HepG2 (cell line): ENCODE data around the gene GNG7. TPM values are rescaled to one million over a fixed set of nuclear protein-coding genes. Genes with fewer than 3 reads are reported as not detected.

Experiments
- EED ChIP-seq: sonication (generic); formaldehyde crosslinking; IDR thresholded peaks from 2 replicates; pipeline ENCODE4 v1.5.0; 2020; ENCODE audit warnings: mild to moderate bottlenecking, missing genetic modification reagents
- FIP1L1 ChIP-seq: fragments of 200-400 bp; formaldehyde crosslinking; IDR thresholded peaks from 2 replicates; pipeline ENCODE4 v1.6.1; 2018; ENCODE audit warnings: low read depth, mild to moderate bottlenecking, low read length, moderate library complexity, borderline replicate concordance; ENCODE audit not compliant: insufficient read depth
- FOXA3 ChIP-seq: IDR thresholded peaks from 2 replicates; pipeline ENCODE4 v1.6.1; 2016; ENCODE audit warnings: missing genetic modification reagents, missing compliant biosample characterization
- KDM6A ChIP-seq: IDR thresholded peaks from 2 replicates; pipeline ENCODE4 v1.6.1; 2016; ENCODE audit warnings: low read depth
- PAF1 ChIP-seq: IDR thresholded peaks from 2 replicates; pipeline ENCODE4 v1.6.1; 2016; ENCODE audit warnings: missing genetic modification reagents, missing compliant biosample characterization
- REPIN1 ChIP-seq: sonication (generic); formaldehyde crosslinking; IDR thresholded peaks from 2 replicates; pipeline ENCODE4 v1.8.0; 2022; ENCODE audit warnings: missing genetic modification reagents, low read depth, mild to moderate bottlenecking, borderline replicate concordance
- RFX5 ChIP-seq: IDR thresholded peaks from 2 replicates; pipeline ENCODE4 v1.6.1; 2011; ENCODE audit warnings: low read depth, low read length, improper control_type of control experiment
- ZNF207 ChIP-seq: fragments of 450-650 bp; IDR thresholded peaks from 2 replicates; pipeline ENCODE4 v1.6.1; 2016; ENCODE audit warnings: antibody characterized with exemption, borderline replicate concordance
- ZNF777 ChIP-seq: sonication (generic); formaldehyde crosslinking; IDR thresholded peaks from 2 replicates; pipeline ENCODE4 v1.4.0; 2020; ENCODE audit warnings: missing genetic modification reagents
- ZNF839 ChIP-seq: sonication (generic); formaldehyde crosslinking; IDR thresholded peaks from 2 replicates; pipeline ENCODE4 v1.4.0; 2020; ENCODE audit warnings: missing genetic modification reagents, mild to moderate bottlenecking, borderline replicate concordance
- polyA plus RNA-seq, 8 experiments: library from polyadenylated mRNA; depleted of rRNA in 3 of 8; stranded (reverse) in 7 of 8; unstranded in 1 of 8; fragments of >200 nt; fragmentation: Illumina TruSeq in 4 of 8; extraction: Trizol in 4 of 8; gene quantifications; 2 replicates each; pipeline versions ENCODE4 v1.2.1 to v1.2.3, GENCODE V29; 2011 to 2016; ENCODE audit warnings: low read depth in 4 of 8, missing spikeins in 1 of 8, mixed read lengths in 1 of 8; ENCODE audit not compliant: insufficient read depth in 1 of 8
- total RNA-seq, 5 experiments: library from RNA; depleted of rRNA; stranded (reverse); fragments of >200 nt; fragmentation: Illumina TruSeq; extraction: Trizol; gene quantifications; 2 replicates each; pipeline ENCODE4 v1.2.3, GENCODE V29; 2016; ENCODE audit warnings: low read depth in 1 of 5
- TF ChIP-seq, protein P1 (sequence below): sonication (generic); formaldehyde crosslinking; IDR thresholded peaks from 2 replicates; pipeline ENCODE4 v1.4.0; 2020; ENCODE audit warnings: mild to moderate bottlenecking, missing genetic modification reagents
- TF ChIP-seq, protein P2 (sequence below): sonication (generic); formaldehyde crosslinking; IDR thresholded peaks from 2 replicates; pipeline ENCODE4 v1.5.1; 2020; ENCODE audit warnings: missing genetic modification reagents, mild to moderate bottlenecking, borderline replicate concordance
- TF ChIP-seq, protein P3 (sequence below): sonication (generic); formaldehyde crosslinking; IDR thresholded peaks from 2 replicates; pipeline ENCODE4 v1.5.1; 2020; ENCODE audit warnings: missing genetic modification reagents, mild to moderate bottlenecking, borderline replicate concordance

GNG7 gene
- total and polyA plus RNA-seq, 2 of the 13 experiments (the other 11 are each of a cell fraction or from before 2014, with no cell fraction given), result 1.4 to 3.3 TPM

DNA sequence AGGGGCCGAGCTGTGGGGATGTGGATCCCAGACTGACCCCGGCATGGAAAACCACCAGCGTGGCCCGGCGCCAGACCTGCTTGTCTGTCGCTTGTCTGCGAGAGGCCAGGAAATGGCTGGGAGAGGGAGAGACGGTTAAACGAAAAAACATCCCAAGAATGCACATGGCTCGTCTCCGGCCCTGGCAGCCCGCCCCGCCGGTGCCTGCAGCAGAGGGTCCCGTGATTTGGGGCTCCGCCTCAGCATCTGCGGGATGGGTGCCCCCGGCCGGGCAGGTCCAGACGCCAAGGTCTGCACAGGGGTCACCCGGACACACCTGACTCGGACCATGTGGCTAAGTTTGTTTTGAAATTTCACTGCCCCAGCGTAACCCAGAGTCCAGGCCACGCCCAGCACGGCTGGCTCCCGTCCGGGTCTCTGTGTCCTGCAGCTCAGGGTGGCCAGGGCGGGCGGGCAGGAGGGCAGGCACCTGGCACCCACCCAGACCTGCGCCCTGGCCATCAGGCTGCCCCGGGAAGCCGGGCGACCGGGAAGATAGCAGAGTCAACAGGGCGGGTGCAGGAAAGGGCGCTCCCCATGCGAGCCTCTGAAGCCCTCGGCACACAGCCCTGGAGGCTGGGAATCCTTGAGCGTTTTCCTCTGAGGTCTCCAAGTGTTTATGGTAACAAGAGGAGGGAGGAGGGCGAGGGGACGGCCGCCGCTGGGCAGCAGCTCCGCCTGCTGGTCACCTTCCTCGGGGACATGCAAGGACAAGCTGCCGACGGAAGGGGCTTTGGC is 123.4 kb downstream of the GNG7 start (continued):
- TF ChIP-seq, protein P1, sequence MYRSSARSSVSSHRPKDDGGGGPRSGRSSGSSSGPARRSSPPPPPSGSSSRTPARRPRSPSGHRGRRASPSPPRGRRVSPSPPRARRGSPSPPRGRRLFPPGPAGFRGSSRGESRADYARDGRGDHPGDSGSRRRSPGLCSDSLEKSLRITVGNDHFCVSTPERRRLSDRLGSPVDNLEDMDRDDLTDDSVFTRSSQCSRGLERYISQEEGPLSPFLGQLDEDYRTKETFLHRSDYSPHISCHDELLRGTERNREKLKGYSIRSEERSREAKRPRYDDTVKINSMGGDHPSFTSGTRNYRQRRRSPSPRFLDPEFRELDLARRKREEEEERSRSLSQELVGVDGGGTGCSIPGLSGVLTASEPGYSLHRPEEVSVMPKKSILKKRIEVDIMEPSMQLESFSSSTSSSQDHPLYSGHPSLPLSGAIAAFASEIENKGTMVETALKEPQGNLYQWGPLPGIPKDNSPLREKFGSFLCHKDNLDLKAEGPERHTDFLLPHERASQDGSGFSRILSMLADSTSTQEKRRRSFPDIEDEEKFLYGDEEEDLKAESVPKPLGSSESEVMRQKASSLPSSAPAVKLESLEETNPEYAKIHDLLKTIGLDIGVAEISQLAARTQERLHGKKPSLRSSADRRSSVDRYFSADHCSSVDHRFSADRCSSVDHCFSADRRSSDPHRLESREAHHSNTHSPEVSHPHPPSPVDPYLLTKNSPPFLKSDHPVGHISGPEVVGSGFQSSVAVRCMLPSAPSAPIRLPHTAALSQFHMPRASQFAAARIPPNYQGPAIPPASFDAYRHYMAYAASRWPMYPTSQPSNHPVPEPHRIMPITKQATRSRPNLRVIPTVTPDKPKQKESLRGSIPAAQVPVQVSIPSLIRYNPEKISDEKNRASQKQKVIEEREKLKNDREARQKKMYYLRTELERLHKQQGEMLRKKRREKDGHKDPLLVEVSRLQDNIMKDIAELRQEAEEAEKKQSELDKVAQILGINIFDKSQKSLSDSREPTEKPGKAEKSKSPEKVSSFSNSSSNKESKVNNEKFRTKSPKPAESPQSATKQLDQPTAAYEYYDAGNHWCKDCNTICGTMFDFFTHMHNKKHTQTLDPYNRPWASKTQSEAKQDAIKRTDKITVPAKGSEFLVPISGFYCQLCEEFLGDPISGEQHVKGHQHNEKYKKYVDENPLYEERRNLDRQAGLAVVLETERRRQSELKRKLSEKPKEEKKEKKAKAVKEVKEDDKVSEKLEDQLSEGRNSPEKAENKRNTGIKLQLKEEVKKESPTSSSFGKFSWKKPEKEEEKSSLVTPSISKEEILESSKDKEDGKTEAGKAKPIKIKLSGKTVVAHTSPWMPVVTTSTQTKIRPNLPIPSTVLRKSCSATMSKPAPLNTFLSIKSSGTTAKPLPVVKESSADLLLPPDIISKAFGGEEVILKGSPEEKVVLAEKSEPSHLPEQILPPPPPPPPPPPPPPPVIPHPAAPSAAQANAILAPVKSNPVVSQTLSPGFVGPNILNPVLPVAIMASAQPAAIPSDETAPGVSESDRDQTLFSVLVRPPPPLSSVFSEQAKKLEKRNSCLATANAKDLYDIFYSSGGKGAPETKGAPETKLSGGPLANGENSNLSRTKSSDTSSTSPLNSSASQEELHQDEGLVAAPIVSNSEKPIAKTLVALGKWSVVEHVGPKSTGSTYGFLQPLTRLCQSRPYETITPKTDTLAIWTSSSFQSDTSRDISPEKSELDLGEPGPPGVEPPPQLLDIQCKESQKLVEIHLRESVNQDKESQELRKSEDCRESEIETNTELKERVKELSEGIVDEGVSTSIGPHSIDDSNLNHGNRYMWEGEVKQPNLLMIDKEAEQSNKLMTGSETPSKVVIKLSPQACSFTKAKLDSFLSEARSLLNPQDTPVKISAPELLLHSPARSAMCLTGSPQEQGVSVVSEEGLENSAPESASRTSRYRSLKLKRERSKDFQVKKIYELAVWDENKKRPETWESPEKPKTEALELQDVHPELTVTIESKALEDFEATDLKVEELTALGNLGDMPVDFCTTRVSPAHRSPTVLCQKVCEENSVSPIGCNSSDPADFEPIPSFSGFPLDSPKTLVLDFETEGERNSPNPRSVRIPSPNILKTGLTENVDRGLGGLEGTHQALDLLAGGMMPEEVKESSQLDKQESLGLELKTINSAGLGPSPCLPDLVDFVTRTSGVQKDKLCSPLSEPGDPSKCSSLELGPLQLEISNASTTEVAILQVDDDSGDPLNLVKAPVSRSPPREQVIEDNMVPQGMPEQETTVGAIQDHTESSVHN (CRISPR knock-in tag), result no peak
- TF ChIP-seq ZNF777 (peak; percentile 53; the same call in 1 of the 2 replicates), ZNF207 (no peak), KDM6A (CRISPR knock-in tag) (no peak), EED (CRISPR knock-in tag) (0 out of 2 replicates have a peak, but pooled peaks have one; percentile 42), FIP1L1 (no peak), ZNF839 (no peak), REPIN1 (CRISPR knock-in tag) (no peak; the same call in 1 of the 2 replicates), PAF1 (CRISPR knock-in tag) (no peak), FOXA3 (CRISPR knock-in tag) (peak; percentile 43), RFX5 (no peak)
- TF ChIP-seq, protein P2, sequence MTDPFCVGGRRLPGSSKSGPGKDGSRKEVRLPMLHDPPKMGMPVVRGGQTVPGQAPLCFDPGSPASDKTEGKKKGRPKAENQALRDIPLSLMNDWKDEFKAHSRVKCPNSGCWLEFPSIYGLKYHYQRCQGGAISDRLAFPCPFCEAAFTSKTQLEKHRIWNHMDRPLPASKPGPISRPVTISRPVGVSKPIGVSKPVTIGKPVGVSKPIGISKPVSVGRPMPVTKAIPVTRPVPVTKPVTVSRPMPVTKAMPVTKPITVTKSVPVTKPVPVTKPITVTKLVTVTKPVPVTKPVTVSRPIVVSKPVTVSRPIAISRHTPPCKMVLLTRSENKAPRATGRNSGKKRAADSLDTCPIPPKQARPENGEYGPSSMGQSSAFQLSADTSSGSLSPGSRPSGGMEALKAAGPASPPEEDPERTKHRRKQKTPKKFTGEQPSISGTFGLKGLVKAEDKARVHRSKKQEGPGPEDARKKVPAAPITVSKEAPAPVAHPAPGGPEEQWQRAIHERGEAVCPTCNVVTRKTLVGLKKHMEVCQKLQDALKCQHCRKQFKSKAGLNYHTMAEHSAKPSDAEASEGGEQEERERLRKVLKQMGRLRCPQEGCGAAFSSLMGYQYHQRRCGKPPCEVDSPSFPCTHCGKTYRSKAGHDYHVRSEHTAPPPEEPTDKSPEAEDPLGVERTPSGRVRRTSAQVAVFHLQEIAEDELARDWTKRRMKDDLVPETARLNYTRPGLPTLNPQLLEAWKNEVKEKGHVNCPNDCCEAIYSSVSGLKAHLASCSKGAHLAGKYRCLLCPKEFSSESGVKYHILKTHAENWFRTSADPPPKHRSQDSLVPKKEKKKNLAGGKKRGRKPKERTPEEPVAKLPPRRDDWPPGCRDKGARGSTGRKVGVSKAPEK, result no peak
- TF ChIP-seq, protein P3, sequence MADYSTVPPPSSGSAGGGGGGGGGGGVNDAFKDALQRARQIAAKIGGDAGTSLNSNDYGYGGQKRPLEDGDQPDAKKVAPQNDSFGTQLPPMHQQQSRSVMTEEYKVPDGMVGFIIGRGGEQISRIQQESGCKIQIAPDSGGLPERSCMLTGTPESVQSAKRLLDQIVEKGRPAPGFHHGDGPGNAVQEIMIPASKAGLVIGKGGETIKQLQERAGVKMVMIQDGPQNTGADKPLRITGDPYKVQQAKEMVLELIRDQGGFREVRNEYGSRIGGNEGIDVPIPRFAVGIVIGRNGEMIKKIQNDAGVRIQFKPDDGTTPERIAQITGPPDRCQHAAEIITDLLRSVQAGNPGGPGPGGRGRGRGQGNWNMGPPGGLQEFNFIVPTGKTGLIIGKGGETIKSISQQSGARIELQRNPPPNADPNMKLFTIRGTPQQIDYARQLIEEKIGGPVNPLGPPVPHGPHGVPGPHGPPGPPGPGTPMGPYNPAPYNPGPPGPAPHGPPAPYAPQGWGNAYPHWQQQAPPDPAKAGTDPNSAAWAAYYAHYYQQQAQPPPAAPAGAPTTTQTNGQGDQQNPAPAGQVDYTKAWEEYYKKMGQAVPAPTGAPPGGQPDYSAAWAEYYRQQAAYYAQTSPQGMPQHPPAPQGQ (CRISPR knock-in tag), result no peak
